Stimulated activated naive CD8-positive, alpha-beta T cell treated with anti-CD3 and anti-CD28 coated beads, Interleukin-15, Interleukin-2, amounts not matched to agents 100 U/mL and 50 U/mL, for 24 hours (primary cell): ENCODE data around the gene CCDC190.
"Not testable (repeated sequence)": the region's sequence is repeated elsewhere in the genome, so short reads cannot be mapped to it uniquely, and the experiment has no call there.

Experiments used
- ATAC-seq: fragments of 150-1000 bp; cut with Tn5 transposase; one replicate; pipeline ENCODE4 v1.10.0; 2021
- DNase-seq: peaks from one replicate; pipeline ENCODE4 v3.0.0; 2021

Gene CCDC190, protein sequence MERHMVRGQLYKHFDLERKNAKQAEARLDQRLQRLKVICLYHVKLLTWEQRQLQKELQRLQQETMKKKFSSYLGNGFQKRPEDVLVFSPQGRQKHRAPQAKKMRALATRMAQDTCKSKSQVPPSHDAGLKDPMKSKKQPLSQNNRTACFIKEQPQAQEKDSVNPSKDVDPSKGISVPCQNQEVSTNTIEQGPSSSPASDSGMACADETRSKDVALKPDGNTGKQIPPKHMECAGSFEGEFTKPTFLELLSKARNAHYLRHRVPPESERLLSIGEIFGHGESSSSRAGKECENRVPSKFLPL

DNA sequence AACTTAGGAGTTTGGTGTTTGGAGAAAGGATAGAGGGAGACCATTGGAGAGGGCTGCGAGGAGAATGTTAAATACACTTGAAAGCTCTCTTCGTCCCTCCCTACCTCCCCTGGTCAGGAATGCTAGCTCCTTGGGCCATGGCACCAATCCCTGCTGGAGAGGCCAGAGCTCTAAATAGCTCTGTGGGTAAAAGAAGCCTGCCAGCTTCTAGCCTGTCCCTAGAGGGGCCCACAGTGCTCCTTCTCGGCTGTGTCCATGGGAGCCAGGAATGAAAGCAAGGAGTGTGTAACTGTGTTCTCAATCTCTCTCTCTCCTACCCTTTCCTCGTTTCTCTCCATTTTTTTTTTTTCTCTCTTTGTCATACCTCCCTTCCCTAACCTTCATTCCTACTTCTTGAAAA, at the start of gene CCDC190:
CCDC190 (minus strand) TSS at position 75 of the 400 bp plus-strand sequence. CDS start 1,529 bp downstream, outside the sequence.
- DNase-seq (no peak), ATAC-seq (no peak)

- no peak for DNase-seq
- ATAC-seq = no peak
Observed at GRCh38 chr1:162910161-162910560, 49.2 kb upstream of the CCDC190 start.

DNA sequence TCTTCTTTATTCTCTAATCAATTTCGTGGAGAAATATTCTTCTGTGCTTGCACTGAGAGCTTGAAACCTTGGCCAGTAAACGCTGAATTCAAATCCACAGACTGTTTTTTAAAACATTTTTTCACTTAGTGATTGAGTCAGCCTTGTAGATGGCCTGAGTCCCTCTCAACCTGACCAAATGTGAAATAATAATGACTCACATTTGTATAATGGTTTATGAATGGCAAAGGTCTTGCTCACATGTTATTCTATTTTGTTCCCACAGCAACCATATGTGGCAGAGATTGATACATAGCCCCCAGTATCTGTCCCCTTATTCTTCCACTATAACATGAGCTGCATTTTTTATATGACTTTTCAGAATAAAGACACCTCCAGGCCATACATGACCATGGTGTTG, 47.8 kb upstream of the CCDC190 start:
- no peak for ATAC-seq

GRCh38 chr1:162908236-162908635, 47.3 kb upstream of the CCDC190 start:
- DNase-seq (no peak), ATAC-seq (no peak)

More for the DNA sequence above, 47.8 kb upstream of the CCDC190 start:
- DNase-seq = no peak

DNA sequence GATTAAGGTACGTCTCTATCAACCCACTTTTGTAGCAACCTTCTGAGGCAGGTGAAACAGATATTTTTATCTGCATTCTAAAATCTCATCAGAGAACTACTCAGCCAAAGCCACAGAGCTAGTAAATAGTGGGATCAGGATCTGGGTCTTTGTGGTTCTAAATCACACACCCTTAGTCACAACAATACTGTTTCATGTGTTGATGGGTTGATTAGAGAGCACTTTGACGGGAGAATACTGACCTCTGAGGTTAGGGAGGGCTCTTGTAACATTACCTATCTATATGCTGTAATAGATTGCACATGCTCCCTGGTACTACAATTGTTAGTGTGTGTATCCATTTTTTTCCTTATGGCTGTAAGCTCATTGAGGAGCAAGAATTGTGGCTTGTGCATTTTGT, 45.5 kb upstream of the CCDC190 start:
- ATAC-seq = no peak
- no peak for DNase-seq

GRCh38 chr1:162905174-162906158, 44.5 kb upstream of the CCDC190 start:
- DNase-seq (no peak), ATAC-seq (no peak)

- DNase-seq = no peak
Observed at GRCh38 chr1:162904579-162904978, 43.6 kb upstream of the CCDC190 start.

GRCh38 chr1:162904023-162904422, 43.0 kb upstream of the CCDC190 start:
- DNase-seq = no peak
- ATAC-seq = no peak

More at GRCh38 chr1:162904579-162904978, 43.6 kb upstream of the CCDC190 start:
- ATAC-seq = no peak

GRCh38 chr1:162903246-162903645, 42.3 kb upstream of the CCDC190 start:
- no peak for ATAC-seq
- no peak for DNase-seq

- no peak for DNase-seq
- no peak for ATAC-seq
Observed at GRCh38 chr1:162902416-162902815, 41.4 kb upstream of the CCDC190 start.

DNA sequence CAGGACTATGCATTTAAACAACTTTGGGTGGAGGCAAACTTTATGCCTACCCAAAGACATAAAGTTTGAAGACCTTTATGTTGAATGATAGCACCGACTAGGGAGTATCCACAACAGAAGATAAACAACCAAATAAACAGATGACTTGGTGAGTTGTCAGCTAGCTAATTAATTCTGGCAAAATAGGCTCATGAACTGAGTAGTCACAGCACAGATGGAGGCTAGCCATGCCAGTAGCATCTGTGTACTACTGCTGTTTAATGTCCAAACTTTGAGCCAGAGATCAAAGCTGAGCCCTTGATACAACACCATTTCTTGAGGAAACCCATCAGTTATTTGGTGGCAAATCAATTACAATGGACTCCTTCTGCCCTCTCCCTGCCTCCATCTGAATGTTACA, 40.3 kb upstream of the CCDC190 start:
- no peak for ATAC-seq
- no peak for DNase-seq

GRCh38 chr1:162899422-162900146, 38.6 kb upstream of the CCDC190 start:
- DNase-seq = no peak
- no peak for ATAC-seq

- no peak for ATAC-seq
- no peak for DNase-seq
Observed at GRCh38 chr1:162893612-162893908, 32.6 kb upstream of the CCDC190 start.

GRCh38 chr1:162892906-162893611, 32.1 kb upstream of the CCDC190 start:
- DNase-seq (no peak), ATAC-seq (no peak)

- DNase-seq = no peak
- ATAC-seq = no peak
Observed at GRCh38 chr1:162889989-162890388, 29.0 kb upstream of the CCDC190 start.

- DNase-seq (no peak), ATAC-seq (no peak)
Observed at GRCh38 chr1:162886705-162887104, 25.7 kb upstream of the CCDC190 start.

DNA sequence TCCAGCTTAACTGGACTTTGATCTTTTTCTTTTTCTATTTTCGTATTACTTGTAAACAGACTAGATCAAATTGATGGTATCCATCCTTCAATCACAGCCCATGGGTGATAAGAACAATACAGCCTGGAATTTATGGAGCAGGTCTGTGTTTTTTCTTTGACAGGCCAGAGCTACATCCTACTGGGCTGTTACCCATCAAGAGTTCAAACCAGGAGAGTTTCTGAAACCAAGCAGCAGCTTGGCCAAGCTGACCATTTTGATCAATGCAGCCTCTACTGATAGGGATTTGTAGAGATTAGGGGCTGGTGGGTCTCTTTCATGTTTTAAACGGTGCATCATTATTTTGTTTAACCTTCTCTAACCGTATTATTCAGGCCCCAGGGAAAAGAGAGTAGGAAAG, 24.3 kb upstream of the CCDC190 start:
- ATAC-seq = no peak
- DNase-seq = no peak

DNA sequence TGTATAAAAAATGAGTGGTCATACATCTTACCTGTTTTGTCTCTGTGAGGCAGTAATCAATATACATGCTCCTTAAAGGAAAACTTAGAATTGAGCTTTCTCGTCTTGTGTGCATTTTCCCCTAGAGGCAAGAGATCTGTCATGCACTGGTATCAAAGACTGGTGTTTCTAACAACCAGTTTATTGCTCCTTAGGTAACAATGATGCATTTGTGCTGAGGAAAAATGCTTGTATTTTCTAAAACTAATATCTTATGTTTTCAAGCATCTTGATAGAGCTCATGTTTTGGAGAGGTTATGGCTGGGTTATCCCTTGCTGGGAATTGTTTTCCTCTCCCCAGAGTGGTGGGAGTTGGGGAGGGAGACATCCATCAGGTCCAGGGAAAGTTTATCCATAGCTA, 23.9 kb upstream of the CCDC190 start:
- ATAC-seq (no peak), DNase-seq (no peak)

GRCh38 chr1:162882248-162882674, 21.3 kb upstream of the CCDC190 start:
- no peak for ATAC-seq
- DNase-seq = no peak

DNA sequence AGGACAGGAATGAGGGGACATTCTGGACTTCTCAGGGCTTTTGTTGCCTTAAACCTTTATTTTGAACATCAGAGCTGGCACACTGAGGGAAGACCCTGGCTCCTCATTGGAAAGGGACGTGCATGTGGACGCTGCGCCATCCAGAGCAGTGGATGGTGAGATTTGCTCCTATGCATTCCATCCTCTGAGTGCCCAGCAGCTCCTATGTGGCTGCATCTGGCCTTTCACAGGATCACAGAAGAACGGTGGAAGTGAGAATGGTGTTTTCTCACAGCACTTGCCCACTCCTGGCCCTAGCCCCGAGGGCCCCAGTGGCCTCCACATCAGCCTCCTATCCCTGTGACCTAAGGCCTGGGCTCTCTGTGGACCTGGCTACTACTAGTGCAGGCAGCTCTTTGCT, 20.6 kb upstream of the CCDC190 start:
- DNase-seq (no peak), ATAC-seq (no peak)

GRCh38 chr1:162880617-162881016, 19.6 kb upstream of the CCDC190 start:
- not testable (repeated sequence) for ATAC-seq, DNase-seq

- ATAC-seq (no peak), DNase-seq (peak; percentile 32)
Observed at GRCh38 chr1:162878000-162878596, 17.1 kb upstream of the CCDC190 start.
